Measurements from ENCODE around the gene ABCC5.

DNA sequence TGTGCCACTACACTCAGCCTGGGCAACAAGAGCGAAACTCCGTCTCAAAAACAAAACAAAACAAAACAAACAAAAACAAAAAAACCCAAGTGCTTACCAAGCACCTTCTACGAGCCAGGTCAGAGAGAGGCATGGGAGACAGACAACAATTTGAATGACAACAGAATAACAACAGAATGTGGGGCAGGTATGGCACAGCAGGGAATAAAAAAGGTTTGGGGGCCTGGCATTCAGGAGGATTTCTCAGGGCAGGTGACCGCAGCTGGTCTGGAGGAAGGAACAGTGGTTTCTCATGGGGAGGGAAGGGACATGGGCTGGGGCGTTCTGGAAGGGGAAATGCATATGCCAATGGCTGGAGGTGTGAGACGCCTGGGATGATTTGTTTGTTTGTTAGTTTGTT lies 110.5 kb downstream of the ABCC5 start:
- TF ChIP-seq, protein P1, sequence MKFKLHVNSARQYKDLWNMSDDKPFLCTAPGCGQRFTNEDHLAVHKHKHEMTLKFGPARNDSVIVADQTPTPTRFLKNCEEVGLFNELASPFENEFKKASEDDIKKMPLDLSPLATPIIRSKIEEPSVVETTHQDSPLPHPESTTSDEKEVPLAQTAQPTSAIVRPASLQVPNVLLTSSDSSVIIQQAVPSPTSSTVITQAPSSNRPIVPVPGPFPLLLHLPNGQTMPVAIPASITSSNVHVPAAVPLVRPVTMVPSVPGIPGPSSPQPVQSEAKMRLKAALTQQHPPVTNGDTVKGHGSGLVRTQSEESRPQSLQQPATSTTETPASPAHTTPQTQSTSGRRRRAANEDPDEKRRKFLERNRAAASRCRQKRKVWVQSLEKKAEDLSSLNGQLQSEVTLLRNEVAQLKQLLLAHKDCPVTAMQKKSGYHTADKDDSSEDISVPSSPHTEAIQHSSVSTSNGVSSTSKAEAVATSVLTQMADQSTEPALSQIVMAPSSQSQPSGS (IDR thresholded peaks at IDR 0.05; ENCODE audit: low read length) = no peak
- TF ChIP-seq, protein P2, sequence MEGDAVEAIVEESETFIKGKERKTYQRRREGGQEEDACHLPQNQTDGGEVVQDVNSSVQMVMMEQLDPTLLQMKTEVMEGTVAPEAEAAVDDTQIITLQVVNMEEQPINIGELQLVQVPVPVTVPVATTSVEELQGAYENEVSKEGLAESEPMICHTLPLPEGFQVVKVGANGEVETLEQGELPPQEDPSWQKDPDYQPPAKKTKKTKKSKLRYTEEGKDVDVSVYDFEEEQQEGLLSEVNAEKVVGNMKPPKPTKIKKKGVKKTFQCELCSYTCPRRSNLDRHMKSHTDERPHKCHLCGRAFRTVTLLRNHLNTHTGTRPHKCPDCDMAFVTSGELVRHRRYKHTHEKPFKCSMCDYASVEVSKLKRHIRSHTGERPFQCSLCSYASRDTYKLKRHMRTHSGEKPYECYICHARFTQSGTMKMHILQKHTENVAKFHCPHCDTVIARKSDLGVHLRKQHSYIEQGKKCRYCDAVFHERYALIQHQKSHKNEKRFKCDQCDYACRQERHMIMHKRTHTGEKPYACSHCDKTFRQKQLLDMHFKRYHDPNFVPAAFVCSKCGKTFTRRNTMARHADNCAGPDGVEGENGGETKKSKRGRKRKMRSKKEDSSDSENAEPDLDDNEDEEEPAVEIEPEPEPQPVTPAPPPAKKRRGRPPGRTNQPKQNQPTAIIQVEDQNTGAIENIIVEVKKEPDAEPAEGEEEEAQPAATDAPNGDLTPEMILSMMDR (IDR thresholded peaks at IDR 0.05; ENCODE audit: control extremely low read depth in 1 of 3, insufficient read depth in 1 of 3, low read depth in 1 of 3, low read length in 3 of 3) = no peak
- TF ChIP-seq MAFK (IDR thresholded peaks at IDR 0.05; ENCODE audit: low read depth, low read length) (no peak), POLR2A (IDR thresholded peaks at IDR 0.05; ENCODE audit: control extremely low read depth in 1 of 2, low read depth in 2 of 2, low read length in 2 of 2) (no peak), CBX5 (IDR thresholded peaks at IDR 0.05; ENCODE audit: low read depth, low read length) (no peak), FOSL1 (IDR thresholded peaks at IDR 0.05; ENCODE audit: insufficient read depth, low read depth, low read length) (no peak), TAF1 (IDR thresholded peaks at IDR 0.05; ENCODE audit: low read depth, low read length) (no peak), EGR1 (IDR thresholded peaks at IDR 0.05; ENCODE audit: borderline replicate concordance, low read depth, low read length) (no peak), RAD21 (IDR thresholded peaks at IDR 0.05 in 1 of 2, conservative IDR thresholded peaks at IDR 0.05 in 1 of 2; ENCODE audit: low read depth in 2 of 2, low read length in 2 of 2) (no peak), POLR2AphosphoS5 (IDR thresholded peaks at IDR 0.05; ENCODE audit: low read depth, low read length) (no peak)
- TF ChIP-seq, protein P3, sequence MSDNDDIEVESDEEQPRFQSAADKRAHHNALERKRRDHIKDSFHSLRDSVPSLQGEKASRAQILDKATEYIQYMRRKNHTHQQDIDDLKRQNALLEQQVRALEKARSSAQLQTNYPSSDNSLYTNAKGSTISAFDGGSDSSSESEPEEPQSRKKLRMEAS (IDR thresholded peaks at IDR 0.05) = no peak
- TF ChIP-seq, protein P4, sequence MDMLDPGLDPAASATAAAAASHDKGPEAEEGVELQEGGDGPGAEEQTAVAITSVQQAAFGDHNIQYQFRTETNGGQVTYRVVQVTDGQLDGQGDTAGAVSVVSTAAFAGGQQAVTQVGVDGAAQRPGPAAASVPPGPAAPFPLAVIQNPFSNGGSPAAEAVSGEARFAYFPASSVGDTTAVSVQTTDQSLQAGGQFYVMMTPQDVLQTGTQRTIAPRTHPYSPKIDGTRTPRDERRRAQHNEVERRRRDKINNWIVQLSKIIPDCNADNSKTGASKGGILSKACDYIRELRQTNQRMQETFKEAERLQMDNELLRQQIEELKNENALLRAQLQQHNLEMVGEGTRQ (IDR thresholded peaks at IDR 0.05; ENCODE audit: low read length) = no peak

Data from H1 (cell line).